H9 (cell line): ENCODE data around the gene TRAP1. TPM values are rescaled to one million over a fixed set of nuclear protein-coding genes. Genes with fewer than 3 reads are reported as not detected.

ENCODE experiments used
- DNase-seq: peaks from one replicate; pipeline ENCODE4 v3.0.0-alpha.2; 2017
- H2AFZ ChIP-seq: one replicate; pipeline ENCODE4 v1.6.1; 2013; ENCODE audit warnings: mild to moderate bottlenecking, low read length, control low read depth, moderate library complexity
- H2AK5ac ChIP-seq: 2 replicates; pipeline ENCODE4 v1.6.1; 2013; ENCODE audit warnings: low read length, control low read depth, mixed read lengths; ENCODE audit not compliant: insufficient read length
- H2BK120ac ChIP-seq: one replicate; pipeline ENCODE4 v1.6.1; 2013; ENCODE audit warnings: low read depth, mild to moderate bottlenecking, low read length, control low read depth, inconsistent platforms; ENCODE audit not compliant: poor library complexity, severe bottlenecking
- H2BK12ac ChIP-seq: 2 replicates; pipeline ENCODE4 v1.6.1; 2013; ENCODE audit warnings: low read length, control low read depth, mixed read lengths, low read depth; ENCODE audit not compliant: insufficient read length
- H2BK15ac ChIP-seq: 2 replicates; pipeline ENCODE4 v1.6.1; 2013; ENCODE audit warnings: low read depth, low read length, control low read depth
- H2BK20ac ChIP-seq: one replicate; pipeline ENCODE4 v1.6.1; 2013; ENCODE audit warnings: low read depth, mild to moderate bottlenecking, low read length, control low read depth, inconsistent platforms; ENCODE audit not compliant: poor library complexity, severe bottlenecking
- H2BK5ac ChIP-seq: 2 replicates; pipeline ENCODE4 v1.6.1; 2013; ENCODE audit warnings: low read length, control low read depth, mixed read lengths; ENCODE audit not compliant: insufficient read length
- H3K14ac ChIP-seq: 2 replicates; pipeline ENCODE4 v1.6.1; 2013; ENCODE audit warnings: low read length, control low read depth; ENCODE audit not compliant: insufficient read depth
- H3K18ac ChIP-seq: 2 replicates; pipeline ENCODE4 v1.6.1; 2013; ENCODE audit warnings: low read depth, mild to moderate bottlenecking, mixed read lengths, low read length, control low read depth; ENCODE audit not compliant: insufficient read length
- H3K23ac ChIP-seq: 2 replicates; pipeline ENCODE4 v1.6.1; 2013; ENCODE audit warnings: low read length, control low read depth, mixed read lengths, low read depth; ENCODE audit not compliant: insufficient read length
- H3K23me2 ChIP-seq: 2 replicates; pipeline ENCODE4 v1.6.1; 2013; ENCODE audit warnings: low read depth, mild to moderate bottlenecking, mixed read lengths, low read length, control low read depth; ENCODE audit not compliant: insufficient read length, poor library complexity, severe bottlenecking
- H3K27ac ChIP-seq: 2 replicates; pipeline ENCODE4 v1.5.1; 2013; ENCODE audit warnings: low read length, control low read depth, mixed read lengths, low read depth; ENCODE audit not compliant: insufficient read length
- H3K27me3 ChIP-seq: 2 replicates; pipeline ENCODE4 v1.6.1; 2013; ENCODE audit warnings: low read length, control low read depth, inconsistent platforms; ENCODE audit not compliant: insufficient read depth
- H3K4ac ChIP-seq: 2 replicates; pipeline ENCODE4 v1.6.1; 2013; ENCODE audit warnings: low read depth, mild to moderate bottlenecking, control low read depth, inconsistent platforms, low read length, moderate library complexity
- H3K4me1 ChIP-seq: 2 replicates; pipeline ENCODE4 v1.6.1; 2013; ENCODE audit warnings: low read length, control low read depth, inconsistent platforms; ENCODE audit not compliant: insufficient read depth
- H3K4me2 ChIP-seq: 2 replicates; pipeline ENCODE4 v1.6.1; 2013; ENCODE audit warnings: low read length, control low read depth, mixed read lengths; ENCODE audit not compliant: insufficient read length, insufficient read depth
- H3K56ac ChIP-seq: 2 replicates; pipeline ENCODE4 v1.6.1; 2013; ENCODE audit warnings: low read depth, mild to moderate bottlenecking, mixed read lengths, low read length, control low read depth; ENCODE audit not compliant: insufficient read length
- H3K79me1 ChIP-seq: 2 replicates; pipeline ENCODE4 v1.6.1; 2013; ENCODE audit warnings: low read depth, mild to moderate bottlenecking, moderate library complexity, low read length, control low read depth, inconsistent platforms; ENCODE audit not compliant: insufficient read depth, poor library complexity, severe bottlenecking
- H3K79me2 ChIP-seq: 2 replicates; pipeline ENCODE4 v1.6.1; 2013; ENCODE audit warnings: low read length, control low read depth, inconsistent platforms; ENCODE audit not compliant: insufficient read depth
- H3K9ac ChIP-seq: 2 replicates; pipeline ENCODE4 v1.6.1; 2013; ENCODE audit warnings: low read length, control low read depth, mixed read lengths; ENCODE audit not compliant: insufficient read length; ENCODE audit errors: extremely low read depth
- H3K9me3 ChIP-seq: one replicate; pipeline ENCODE4 v1.6.1; 2013; ENCODE audit warnings: low read depth, low read length, inconsistent platforms; ENCODE audit not compliant: control insufficient read depth
- H3T11ph ChIP-seq: one replicate; pipeline ENCODE4 v1.6.1; 2013; ENCODE audit warnings: mild to moderate bottlenecking, low read length, control low read depth, inconsistent platforms
- H4K20me1 ChIP-seq: one replicate; pipeline ENCODE4 v1.6.1; 2013; ENCODE audit not compliant: control insufficient read depth, insufficient read length, insufficient read depth
- H4K5ac ChIP-seq: 2 replicates; pipeline ENCODE4 v1.6.1; 2013; ENCODE audit warnings: low read depth, mild to moderate bottlenecking, mixed read lengths, low read length, control low read depth; ENCODE audit not compliant: insufficient read length
- H4K8ac ChIP-seq: replicated peaks from 2 replicates; pipeline ENCODE4 v1.6.1; 2013; ENCODE audit warnings: low read length, control low read depth, mixed read lengths, low read depth; ENCODE audit not compliant: insufficient read length
- H4K91ac ChIP-seq: 2 replicates; pipeline ENCODE4 v1.6.1; 2013; ENCODE audit warnings: low read depth, mild to moderate bottlenecking, moderate library complexity, mixed read lengths, low read length, control low read depth; ENCODE audit not compliant: insufficient read length
- H3K27ac Mint-ChIP-seq, 3 experiments: 2 replicates in 2 of 3; 3 replicates in 1 of 3; pipeline ENCODE4 v1.8.0; 2020 to 2021; ENCODE audit warnings: mixed read lengths in 3 of 3, mild to moderate bottlenecking in 1 of 3, moderate library complexity in 1 of 3
- H3K27me3 Mint-ChIP-seq: 2 replicates; pipeline ENCODE4 v1.8.0; 2021; ENCODE audit warnings: low read depth, mild to moderate bottlenecking, moderate library complexity, mixed read lengths
- H3K36me3 Mint-ChIP-seq, 3 experiments: 2 replicates in 2 of 3; 3 replicates in 1 of 3; pipeline ENCODE4 v1.8.0; 2020 to 2021; ENCODE audit warnings: low read depth in 3 of 3, mixed read lengths in 3 of 3; ENCODE audit not compliant: insufficient read depth in 1 of 3
- H3K4me1 Mint-ChIP-seq, 2 experiments: 2 replicates each; pipeline ENCODE4 v1.8.0; 2020; ENCODE audit warnings: mixed read lengths in 2 of 2
- H3K4me3 Mint-ChIP-seq, 2 experiments: 2 replicates in 1 of 2; 3 replicates in 1 of 2; pipeline ENCODE4 v1.8.0; 2020 to 2021; ENCODE audit warnings: mild to moderate bottlenecking in 2 of 2, mixed read lengths in 2 of 2, moderate library complexity in 1 of 2
- H3K9me3 Mint-ChIP-seq, 2 experiments: 2 replicates in 1 of 2; 3 replicates in 1 of 2; pipeline ENCODE4 v1.8.0; 2020; ENCODE audit warnings: mild to moderate bottlenecking in 2 of 2, mixed read lengths in 2 of 2, moderate library complexity in 1 of 2
- WGBS: extraction: QIAGEN DNeasy Blood & Tissue Kit; methylation state at CpG from one replicate; pipeline ENCODE4 v1.1.7; 2013; ENCODE audit warnings: missing lambda C conversion rate, low lambda C conversion rate, mixed read lengths; ENCODE audit not compliant: insufficient read length; ENCODE audit errors: extremely low coverage; 5-methylcytosine and 5-hydroxymethylcytosine counted together
- total RNA-seq: library from RNA; stranded (reverse); gene quantifications from 2 replicates; pipeline ENCODE4 v1.2.1, GENCODE V29; 2021
- TF ChIP-seq, protein P1 (sequence below): fragments of 200-600 bp; sonication (generic); conservative IDR thresholded peaks from 3 replicates; pipeline ENCODE4 v1.8.0; 2021; ENCODE audit warnings: antibody characterized with exemption, mild to moderate bottlenecking

TRAP1 gene
- total RNA-seq, 1 experiment from 2014 or later, result 211 TPM

DNA sequence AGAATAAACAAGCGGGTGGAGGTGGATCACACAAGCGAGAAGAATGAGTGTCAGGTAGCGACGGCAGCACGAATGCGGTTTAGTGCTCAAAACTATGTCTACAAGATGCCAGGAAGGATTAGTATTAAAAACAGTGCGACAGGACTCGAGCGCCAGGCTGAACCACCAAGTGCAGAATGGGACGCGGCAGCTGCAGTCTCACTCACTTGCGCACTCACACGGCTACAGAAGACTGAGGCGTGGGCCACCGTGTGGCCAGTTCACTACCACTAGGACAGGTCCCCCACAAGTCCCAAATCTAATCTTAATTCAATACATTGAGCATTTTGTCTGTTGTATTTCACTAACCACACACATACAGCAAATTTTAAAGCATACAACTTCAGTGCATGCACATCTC lies 35.7 kb upstream of the TRAP1 start:
- Mint-ChIP-seq H3K27me3 (no peaks in the 10 kb centered on the region), H3K9me3 (no peaks in the 10 kb centered on the region), H3K27ac (peak overlapping the region in 1 of 3 experiments; percentile 4; a peak in 1 of 7 replicates), H3K4me3 (no peak overlapping the region), H3K4me1 (no peaks in the 10 kb centered on the region), H3K36me3 (peaks cover 27 to 68% (median 44%) of the 10 kb centered on the region in 3 experiments; a peak in 6 of 7 replicates)
- Histone ChIP-seq H3K27ac (no peak overlapping the region), H2BK5ac (no peak overlapping the region), H3K9me3 (no peaks in the 10 kb centered on the region), H2BK120ac (no peak overlapping the region), H3K4me2 (no peak overlapping the region), H3K79me1 (no peaks in the 10 kb centered on the region), H4K5ac (no peak overlapping the region), H3T11ph (no peak overlapping the region), H2AK5ac (no peak overlapping the region), H3K56ac (no peak overlapping the region), H3K4me1 (no peaks in the 10 kb centered on the region), H3K23me2 (no peaks in the 10 kb centered on the region), H2AFZ (no peak overlapping the region), H3K9ac (no peak overlapping the region), H3K23ac (no peak overlapping the region), H2BK15ac (no peak overlapping the region), H3K18ac (no peak overlapping the region), H3K4ac (no peak overlapping the region), H3K27me3 (no peaks in the 10 kb centered on the region), H2BK20ac (no peak overlapping the region), H4K20me1 (no peaks in the 10 kb centered on the region), H2BK12ac (no peak overlapping the region), H4K91ac (no peak overlapping the region), H3K14ac (no peak overlapping the region), H4K8ac (no peak overlapping the region), H3K79me2 (no peaks in the 10 kb centered on the region)
- TF ChIP-seq, protein P1, sequence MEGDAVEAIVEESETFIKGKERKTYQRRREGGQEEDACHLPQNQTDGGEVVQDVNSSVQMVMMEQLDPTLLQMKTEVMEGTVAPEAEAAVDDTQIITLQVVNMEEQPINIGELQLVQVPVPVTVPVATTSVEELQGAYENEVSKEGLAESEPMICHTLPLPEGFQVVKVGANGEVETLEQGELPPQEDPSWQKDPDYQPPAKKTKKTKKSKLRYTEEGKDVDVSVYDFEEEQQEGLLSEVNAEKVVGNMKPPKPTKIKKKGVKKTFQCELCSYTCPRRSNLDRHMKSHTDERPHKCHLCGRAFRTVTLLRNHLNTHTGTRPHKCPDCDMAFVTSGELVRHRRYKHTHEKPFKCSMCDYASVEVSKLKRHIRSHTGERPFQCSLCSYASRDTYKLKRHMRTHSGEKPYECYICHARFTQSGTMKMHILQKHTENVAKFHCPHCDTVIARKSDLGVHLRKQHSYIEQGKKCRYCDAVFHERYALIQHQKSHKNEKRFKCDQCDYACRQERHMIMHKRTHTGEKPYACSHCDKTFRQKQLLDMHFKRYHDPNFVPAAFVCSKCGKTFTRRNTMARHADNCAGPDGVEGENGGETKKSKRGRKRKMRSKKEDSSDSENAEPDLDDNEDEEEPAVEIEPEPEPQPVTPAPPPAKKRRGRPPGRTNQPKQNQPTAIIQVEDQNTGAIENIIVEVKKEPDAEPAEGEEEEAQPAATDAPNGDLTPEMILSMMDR, result no peak
- DNase-seq, result no peak
- WGBS, result no CpG with 5 or more reads among the region's 15 CpGs
